ENCODE data around the gene SIN3B.
"Not testable (repeated sequence)": the region's sequence is repeated elsewhere in the genome, so short reads cannot be mapped to it uniquely, and the experiment has no call there.

SIN3B gene

DNA sequence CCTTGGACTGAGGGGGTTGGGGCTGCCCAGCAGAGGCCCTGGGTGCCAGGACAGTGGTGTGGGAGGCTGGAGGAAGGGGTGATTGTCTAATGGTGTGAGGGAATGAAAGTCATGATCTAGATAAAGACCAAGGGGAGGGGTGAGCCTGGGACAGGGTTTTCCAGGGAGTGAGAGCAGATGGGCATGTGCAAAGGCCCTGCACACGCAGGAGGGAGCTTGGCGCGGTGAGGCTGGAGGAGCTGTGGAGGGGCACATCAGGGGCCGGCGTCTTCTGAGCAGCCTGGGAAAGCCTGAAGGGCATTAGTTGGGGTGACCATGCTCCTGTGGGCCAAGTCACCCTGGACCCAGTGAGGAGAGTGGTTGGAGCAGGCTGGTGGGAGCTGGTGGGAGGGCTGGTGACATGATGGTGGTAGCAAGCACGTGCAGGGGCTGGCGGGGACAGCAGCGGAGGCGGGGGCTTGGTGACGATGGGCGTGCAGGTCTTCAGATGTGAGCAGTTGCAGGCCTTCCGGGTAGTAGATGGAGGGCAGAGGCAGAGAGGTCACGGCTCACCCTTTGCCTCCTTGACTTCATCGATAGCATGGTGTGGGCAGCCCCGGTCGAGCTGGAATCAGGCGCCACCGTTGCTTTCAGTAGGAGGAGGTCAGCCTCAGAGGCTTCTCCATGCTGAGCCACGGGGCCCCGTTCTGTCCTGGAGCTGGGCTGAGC, 39.4 kb downstream of the SIN3B start:
- DNase-seq (ENCODE audit: low spot score) = no peak

DNA sequence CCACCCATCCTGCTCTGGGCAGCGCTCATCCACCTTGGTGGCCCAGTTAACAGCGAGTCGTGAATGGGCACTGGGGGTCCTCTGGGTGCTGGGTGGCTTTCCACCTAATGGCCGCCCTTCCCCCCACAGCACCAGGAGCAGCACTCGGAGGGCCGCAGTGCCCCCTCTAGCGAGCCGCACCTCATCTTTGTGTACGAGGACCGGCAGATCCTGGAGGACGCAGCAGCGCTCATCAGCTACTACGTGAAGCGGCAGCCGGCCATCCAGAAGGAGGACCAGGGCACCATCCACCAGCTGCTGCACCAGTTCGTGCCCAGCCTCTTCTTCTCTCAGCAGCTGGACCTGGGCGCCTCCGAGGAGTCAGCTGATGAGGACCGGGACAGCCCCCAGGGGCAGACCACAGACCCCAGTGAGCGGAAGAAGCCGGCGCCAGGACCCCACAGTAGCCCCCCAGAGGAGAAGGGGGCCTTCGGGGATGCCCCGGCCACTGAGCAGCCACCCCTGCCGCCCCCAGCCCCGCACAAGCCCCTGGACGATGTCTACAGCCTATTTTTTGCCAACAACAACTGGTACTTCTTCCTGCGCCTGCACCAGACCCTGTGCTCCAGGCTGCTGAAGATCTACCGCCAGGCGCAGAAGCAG, 40.3 kb downstream of the SIN3B start:
- DNase-seq (ENCODE audit: low spot score) = no peak

DNA sequence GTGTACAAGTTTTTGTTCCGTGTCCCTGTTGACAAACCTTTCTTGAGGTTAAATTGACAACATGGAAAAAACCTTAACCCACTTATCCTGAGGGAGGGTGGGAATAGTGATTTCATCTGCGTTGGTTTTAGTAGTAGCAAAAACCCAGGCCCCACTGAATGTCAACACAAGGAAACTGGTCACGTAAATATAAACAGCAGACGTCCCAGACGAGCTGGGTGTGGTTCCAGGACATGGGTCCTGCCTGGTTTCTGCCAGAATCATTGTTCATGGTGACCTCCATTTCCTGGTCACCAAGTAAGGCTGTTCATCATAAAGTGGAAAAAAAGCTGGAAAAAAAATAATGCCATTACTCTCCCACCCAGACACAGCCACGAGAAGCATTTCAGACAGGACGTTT, 42.7 kb downstream of the SIN3B start:
- DNase-seq (ENCODE audit: low spot score) = no peak

DNA sequence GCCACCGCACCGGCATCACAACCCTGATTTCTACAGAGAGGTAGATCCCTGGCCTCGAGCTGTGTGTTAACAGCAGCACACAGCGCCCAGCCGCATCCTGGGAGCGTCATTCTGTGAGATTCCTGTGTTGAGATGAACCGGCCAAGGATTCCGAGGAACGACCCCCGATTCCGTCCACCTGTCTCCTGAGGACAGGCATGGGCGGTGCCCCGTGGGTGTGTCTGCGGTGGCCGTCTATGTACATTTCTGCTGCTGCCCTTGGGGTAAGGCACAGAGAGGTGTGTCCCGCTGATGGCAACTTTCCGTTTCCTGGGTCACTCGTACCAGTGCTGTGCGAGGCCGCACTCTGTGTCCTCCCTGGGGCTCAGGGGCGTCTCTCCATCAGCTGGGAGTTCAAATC, 43.5 kb downstream of the SIN3B start:
- DNase-seq (ENCODE audit: low spot score) = no peak

DNA sequence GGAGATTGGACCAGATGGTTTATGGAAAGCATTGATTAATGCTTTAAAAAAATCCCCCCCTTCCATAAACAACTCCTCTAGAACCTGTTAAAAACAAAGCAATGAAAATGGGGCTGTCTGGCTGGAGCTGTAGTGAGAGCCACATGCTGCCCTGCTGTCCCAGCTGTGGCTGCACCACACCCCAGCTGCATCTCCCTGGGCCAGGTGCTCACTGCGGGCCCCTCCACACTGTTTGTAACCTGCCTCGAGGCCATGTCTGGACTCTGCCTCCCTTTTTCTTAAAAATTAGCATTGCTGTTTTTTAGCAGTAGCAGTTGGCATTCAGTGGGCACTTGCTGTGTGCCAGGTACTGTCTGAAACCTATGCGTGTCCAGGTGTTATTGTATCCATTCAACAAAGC, 44.4 kb downstream of the SIN3B start:
- DNase-seq (ENCODE audit: low spot score) = no peak

DNA sequence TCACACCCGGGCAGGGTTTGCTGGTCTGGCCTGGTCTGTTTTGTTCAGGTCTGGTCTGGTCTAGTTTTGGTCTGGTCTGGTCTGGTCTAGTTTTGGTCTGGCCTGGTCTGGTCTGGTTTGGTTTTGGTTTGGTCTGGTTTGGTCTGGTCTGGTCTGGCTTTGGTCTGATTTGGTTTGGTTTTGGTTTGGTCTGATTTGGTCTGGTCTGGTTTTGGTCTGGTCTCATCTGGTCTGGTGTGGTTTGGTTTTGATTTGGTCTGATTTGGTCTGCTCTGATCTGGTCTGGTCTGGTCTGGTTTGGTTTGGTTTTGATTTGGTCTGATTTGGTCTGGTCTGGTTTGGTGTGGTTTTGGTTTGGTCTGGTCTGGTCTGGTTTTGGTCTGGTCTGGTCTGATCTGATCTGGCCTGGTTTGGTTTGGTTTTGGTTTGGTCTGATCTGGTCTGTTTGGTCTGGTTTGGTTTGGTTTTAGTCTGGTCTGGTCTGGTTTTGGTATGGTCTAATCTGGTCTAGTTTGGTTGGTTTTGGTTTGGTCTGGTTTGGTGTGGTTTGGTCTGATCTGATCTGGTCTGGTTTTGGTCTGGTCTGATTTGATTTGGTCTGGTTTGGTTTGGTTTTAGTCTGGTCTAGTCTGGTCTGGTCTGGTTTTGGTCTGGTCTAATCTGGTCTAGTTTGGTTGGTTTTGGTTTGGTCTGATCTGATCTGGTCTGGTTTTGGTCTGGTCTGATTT, 45.2 kb downstream of the SIN3B start:
- no peak for DNase-seq (ENCODE audit: low spot score)

DNA sequence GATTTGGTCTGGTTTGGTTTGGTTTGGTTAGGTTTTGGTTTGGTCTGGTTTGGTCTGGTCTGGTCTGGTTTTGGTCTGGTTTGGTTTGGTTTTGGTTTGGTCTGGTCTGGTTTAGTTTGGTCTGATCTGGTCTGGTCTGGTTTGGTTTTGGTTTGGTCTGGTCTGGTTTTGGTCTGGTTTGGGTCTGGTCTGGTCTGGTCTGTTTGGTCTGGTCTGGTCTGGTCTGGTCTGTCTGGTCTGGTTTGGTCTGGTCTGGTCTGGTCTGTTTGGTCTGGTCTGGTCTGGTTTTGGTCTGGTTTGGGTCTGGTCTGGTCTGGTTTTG, 45.7 kb downstream of the SIN3B start:
- not testable (repeated sequence) for DNase-seq (ENCODE audit: low spot score)

DNA sequence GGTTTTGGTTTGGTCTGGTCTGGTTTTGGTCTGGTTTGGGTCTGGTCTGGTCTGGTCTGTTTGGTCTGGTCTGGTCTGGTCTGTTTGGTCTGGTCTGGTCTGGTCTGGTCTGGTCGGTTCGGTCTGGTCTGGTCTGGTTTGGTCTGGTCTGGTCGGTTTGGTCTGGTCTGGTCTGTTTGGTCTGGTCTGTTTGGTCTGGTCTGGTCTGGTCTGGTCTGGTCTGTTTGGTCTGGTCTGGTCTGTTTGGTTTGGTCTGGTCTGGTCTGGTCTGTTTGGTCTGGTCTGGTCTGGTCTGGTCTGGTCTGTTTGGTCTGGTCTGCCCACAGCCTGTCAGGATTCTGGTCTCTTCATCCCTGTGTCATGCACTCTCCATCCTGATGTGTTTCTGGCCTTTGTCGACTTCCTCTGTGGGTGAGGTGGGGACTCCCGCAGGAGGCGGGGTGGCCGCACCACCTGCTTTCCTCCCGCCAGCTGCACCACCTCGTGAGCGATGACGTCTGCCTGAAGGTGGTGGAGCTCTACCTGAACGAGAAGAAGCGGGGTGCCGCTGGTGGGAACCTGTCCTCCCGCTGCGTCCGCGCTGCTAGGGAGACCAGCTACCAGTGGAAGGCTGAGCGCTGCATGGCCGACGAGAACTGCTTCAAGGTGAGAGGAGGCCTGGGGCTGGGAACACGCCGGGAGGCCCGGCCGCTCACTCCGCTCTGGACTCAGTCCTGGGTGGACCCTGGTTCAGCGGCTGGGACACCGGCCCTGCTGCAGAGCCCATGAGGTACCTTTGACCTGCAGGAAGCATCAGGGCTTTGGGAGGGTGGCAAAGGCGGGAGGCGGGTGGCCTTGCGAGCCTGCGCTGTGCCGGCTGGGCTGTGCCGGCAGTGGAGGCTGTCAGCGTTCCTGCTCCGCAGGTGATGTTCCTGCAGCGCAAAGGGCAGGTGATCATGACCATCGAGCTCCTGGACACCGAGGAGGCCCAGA, 46.7 kb downstream of the SIN3B start:
- no peak for DNase-seq (ENCODE audit: low spot score)

DNA sequence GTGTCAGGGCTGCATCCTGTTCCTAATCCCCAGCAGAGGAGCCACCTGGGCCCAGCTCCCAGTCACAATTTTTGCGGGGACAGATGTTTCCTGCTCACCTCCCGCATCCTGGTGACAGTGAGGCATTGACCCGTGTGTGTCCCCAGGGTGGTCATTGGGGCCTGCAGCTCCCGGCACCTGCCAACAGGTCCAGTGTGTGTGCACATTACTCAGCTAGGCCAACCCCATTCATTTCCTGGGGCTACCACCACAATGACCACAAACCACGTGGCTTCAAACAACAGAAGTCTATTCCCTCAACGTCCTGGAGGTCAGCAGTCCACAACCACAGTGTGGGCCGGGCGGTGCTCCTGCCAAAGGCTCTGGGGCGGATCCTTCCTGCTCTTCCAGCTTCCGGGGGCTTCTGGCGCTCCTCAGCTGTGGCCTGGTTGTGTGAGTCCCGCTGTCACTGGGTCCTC, 47.7 kb downstream of the SIN3B start:
- no peak for DNase-seq (ENCODE audit: low spot score)

DNA sequence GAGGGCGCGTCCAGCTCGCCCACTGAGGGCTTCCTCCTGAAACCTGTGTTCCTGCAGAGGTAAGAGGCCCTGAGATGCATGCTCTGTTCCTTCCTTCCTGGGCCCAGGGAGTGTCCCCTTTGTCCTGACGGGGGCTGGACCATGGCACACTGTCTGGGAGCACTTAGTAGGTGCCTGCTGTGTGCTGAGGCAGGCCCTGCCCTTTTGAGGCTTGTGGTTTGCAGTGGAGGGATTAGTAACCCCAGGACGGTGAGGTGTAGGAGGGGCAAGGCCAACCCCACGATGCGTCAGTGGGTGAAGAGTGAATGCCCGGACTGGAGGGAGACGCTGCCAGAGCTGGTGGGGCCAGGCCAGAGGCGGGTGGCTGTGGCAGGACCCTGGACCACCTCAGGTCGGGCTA, 48.4 kb downstream of the SIN3B start:
- no peak for DNase-seq (ENCODE audit: low spot score)

DNA sequence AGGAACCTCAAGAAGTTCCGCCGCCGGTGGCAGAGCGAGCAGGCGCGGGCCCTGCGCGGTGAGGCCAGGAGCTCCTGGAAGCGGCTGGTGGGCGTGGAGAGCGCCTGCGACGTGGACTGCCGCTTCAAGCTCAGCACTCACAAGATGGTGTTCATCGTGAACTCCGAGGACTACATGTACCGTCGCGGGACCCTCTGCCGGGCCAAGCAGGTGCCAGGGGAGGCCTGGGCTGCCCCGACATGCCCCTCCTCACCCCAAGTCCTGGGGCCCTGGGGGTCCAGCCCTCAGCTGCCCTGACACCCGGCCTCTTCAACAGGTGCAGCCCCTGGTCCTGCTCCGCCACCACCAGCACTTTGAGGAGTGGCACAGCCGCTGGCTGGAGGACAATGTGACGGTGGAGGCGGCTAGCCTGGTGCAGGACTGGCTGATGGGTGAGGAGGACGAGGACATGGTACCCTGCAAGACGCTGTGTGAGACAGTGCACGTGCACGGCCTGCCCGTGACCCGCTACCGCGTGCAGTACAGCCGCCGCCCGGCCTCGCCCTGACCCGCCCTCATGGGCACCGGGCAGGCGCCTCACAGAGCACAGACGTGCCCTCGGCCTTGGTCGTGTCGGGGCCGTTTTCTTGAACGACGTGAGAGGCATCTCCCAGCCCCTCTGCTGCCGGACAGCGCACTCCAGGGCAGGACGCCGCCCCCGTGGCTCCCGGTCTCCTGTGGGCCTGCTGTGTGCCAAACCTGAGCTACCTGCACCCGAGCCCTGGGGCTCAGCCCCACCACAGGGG, 49.2 kb downstream of the SIN3B start:
- no peak for DNase-seq (ENCODE audit: low spot score)

DNA sequence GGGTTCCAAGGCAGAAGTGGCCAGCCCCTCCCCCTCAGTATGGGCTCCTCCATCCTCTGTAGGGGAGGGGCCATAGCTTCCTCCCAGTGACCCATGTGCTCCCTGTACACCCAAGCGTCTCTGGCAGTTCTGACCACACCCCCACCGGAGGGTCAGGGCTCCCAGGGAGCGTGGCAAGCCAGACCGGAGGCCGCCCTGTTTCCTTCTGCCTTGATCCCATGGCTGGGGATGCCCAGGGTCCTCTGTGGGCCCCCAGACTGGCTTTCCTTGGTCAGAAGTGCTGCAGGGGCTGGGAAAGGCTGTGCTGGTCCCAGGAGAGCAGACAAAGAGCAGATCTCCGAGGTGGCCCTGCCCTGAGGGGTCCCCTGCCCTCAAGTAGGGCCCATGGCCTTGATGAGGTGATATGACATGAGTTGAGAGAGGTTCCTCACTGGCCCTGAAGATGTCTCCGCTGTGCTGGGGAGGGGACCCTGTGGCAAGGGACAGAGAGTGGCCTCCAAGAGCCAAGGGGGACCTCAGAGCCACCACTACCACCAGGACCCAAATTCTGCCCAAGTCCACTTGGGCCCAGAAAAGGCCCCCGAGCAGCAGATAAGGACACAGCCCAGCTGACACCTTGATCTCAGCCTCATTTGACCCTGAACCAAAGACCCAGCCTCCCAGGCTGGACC, 51.8 kb downstream of the SIN3B start:
- DNase-seq (ENCODE audit: low spot score) = no peak

DNA sequence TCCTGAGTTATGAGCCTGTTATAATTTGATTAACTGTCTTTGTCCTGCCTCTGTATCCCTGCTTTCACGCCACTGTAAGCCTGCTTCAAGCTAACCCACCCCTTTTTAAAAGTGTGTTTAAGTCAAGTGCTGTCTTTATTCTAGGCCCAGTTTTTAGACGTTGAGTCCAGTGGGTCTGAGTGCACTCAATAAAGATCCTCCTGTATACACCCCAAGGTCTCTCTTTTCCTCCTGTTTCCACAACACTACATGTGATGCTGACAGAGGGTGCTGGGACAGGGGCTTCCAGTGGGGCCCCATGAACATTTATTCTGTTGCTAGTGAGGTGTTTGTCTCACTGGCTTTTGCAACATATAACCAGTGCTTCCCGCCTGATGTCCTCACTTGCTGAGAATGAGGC, 52.9 kb downstream of the SIN3B start:
- no peak for DNase-seq (ENCODE audit: low spot score)

DNA sequence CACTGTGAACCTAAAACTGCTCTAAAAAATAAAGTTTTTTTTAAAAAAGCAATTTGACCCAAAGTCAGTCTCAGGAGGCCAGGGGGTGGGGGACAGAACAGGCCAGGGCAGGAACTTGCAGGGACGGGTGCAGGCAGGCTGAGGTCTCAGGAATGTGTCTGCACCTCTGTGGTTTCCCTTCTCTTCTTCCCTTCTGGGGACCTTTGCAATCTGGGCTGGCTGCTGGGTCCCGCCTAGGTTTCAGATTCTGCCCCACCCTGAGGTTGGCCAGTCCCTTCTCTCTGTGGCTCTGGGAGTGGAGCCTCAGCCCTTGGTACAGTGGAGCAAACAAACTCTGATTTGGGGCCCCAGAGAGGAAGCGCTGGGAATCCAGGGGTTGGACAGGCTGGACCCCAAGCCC, 54.3 kb downstream of the SIN3B start:
- DNase-seq (ENCODE audit: low spot score) = no peak

DNA sequence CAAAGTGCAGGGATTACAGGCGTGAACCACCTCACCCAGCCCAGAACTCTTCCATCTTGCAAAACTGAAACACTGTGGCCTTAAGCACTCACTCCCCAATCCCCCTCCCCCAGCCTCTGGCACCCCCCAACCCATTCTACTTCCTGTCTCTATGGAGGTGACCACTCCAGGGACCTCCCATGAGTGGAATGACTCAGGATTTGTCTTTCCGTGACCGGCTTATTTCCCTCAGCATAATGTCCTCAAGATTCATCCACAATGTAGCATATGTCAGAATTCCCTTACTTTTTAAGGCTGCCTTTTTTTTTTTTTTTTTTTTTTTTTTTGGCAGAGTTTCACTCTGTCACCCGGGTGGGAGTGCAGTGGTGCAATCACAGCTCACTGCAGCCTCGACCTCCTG, 56.0 kb downstream of the SIN3B start:
- DNase-seq (ENCODE audit: low spot score) = peak; percentile 57

DNA sequence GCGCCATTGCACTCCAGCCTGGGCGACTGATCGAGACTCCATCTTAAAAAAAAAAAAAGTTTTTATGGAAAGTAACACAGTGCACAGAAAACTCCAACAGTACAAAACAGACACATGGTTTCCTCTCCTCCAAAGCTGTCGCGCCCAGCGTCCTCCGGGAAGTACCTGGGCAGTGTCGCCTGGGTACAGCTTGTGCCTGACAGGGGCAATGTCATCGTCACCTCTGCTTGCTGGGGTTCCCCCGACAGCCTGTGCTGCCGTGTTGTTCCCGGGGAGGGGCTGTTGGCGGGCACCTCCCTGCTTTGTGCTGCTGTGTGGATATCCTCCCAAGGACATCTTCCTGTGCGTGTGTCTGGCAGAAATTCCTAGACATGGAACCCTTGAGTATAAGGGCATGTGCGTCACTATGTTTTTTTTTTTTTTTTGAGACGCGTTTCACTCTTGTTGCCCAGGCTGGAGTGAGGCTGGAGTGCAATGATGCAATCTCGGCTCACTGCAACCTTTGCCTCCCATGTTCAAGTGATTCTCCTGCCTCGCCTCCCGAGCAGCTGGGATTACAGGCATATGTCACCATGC, 57.2 kb downstream of the SIN3B start:
- DNase-seq (ENCODE audit: low spot score) = peak; percentile 84

DNA sequence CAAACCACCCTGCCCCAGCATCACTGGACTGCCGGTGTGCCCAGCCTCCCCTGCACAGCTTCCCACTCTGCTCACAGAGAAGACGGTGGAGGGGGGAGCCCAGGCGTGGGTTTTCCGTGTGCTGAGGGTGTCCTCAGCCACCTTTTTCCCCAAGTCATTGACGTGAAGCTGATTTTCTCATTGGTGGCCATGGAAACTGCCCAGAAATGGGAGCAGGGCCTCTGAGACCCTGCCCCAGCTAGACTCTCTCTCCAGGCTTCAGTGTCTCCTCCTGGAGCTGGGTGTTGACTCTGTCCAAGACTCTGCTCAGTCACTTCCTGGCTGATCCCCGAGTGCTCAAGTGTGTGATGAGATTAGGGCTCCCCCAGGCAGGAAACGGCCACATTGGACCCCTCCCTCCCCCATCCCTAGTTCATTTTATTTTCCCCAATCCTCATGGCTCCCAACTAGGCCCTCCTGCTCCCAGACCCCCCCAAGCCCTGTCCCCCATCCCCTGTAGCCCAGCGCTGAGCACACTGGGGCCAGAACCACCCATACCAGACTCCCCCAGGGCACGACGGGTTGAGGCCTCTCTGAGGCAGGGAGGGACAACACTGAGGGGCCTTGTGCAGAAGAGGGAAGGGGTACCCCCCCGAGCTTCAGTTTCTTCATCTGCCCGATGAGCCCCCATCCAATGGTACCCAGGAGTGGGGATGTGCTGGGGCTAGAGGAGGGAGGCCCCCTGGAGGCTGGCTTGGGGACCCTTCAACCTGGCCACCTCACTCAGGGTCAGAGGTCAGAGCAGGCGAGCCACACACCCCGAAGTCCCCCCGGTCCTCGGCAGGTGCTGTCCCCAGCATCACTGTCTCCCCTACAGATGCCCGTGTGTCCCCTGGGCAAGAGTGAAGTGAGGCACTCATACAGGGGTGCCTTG, 58.4 kb downstream of the SIN3B start:
- no peak for DNase-seq (ENCODE audit: low spot score)

DNA sequence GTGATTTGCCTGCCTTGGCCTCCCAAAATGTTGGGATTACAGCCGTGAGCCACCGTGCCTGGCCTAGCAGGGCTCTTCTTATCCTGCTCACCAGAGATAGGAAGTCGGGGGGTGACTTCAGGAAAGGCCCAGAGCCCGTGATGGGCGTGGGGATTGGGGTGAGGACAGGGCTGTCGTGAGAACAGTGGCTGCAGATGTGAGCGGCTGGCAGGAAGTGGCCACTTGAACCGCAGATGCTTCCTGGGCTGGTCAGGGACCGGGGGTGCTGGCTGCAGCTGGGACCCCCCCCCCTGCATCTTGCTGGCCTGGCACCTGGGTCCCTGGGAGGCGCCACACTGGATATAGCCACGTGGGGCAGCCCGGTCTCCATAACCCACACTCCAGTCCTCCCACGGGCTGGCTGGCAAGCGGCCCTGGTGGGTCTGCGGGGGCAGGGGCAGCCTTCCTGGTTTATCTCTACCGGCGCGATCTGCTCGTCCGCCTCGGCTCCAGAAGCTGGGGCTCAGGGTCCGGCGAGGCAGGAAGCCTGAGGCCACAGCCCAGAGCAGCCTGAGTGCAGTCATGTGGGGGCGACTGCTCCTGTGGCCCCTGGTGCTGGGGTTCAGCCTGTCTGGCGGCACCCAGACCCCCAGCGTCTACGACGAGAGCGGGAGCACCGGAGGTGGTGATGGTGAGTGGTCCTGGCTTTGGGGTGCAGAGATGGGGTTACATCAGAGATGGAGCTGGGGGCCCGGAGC, 59.6 kb downstream of the SIN3B start, which contains the start of gene F2RL3:
F2RL3 (plus strand) TSS at position 371 of the 737 bp plus-strand sequence; CDS start at position 562, 191 bp downstream.
- DNase-seq (ENCODE audit: low spot score) = peak; percentile 74
